ENCODE results near the gene PRIMPOL. TPM values are rescaled to one million over a fixed set of nuclear protein-coding genes. Genes with fewer than 3 reads are reported as not detected.

PRIMPOL gene
- total RNA-seq, 1 donor from 2014 or later, result 48.0 TPM

DNA sequence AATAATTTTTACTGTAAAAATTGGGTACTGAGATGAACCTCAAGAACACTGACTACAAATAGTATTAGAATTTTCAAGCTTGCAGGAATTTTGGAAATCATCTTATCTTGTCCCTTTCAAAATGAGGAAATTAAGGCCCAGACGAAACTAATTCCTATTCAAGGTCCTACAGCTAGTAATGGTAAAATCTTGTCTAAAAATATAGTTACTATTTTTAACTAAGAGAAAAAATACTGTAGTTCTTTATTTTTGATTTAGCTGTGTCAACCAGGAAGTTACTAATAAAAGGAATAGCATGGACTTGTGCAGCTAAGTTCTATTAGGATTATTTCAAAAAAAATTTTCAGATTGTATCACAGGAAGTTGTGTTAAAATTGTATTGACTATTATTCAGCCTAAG, 12.7 kb downstream of the PRIMPOL start:
- Histone ChIP-seq H3K9me3 (ENCODE audit: control insufficient read depth in 3 of 3, low read length in 3 of 3) (no peaks in the 10 kb centered on the region), H3K9ac (ENCODE audit: low read depth in 1 of 3, low read length in 3 of 3) (no peak overlapping the region), H3K4me3 (ENCODE audit: low read length in 3 of 3) (no peak overlapping the region), H3K27ac (ENCODE audit: low read depth, low read length) (no peak overlapping the region), H3K4me1 (ENCODE audit: control insufficient read depth in 3 of 3, insufficient read depth in 3 of 3, low read length in 3 of 3) (no peaks in the 10 kb centered on the region), H3K36me3 (ENCODE audit: control insufficient read depth in 3 of 3, insufficient read depth in 3 of 3, low read length in 3 of 3) (peaks cover 5 to 23% (median 19%) of the 10 kb centered on the region in 3 donors), H3K27me3 (ENCODE audit: control insufficient read depth in 3 of 3, insufficient read depth in 3 of 3, low read length in 3 of 3) (no peaks in the 10 kb centered on the region)

DNA sequence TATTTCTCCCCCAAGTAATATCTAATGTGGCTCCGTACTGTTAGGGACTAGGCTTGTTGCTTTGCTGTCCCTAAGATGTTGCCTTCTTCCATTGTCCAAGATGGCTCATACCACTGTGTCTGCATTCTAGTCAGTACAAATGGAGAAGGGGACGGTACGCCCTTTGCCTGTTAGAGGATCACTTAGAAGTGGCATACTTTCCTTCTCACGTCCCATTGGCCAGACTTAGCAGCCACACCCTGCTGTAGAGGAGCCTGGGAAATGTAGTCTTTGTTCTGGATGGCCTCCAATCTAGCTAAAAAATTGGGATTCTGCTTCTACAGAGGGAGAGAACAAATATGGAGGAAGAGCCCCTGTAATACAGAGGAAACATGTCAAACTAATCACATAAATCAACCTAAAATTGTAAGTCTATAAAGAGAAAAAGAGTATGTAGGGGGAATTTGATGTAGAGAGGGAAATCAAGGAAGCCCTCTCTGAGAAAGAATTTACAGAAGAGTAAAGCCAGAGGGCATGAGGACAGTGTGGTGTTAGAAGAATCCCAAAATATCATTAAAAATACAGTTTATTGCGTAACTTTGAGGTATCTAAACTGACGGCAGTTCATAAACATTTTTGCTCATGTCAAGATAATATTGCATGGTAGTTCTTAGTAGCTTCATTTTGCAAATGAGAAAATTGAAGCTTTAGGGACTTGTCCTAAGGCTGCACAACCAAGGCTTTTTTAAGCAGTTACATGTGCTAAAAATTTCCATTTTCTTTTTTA, 15.1 kb downstream of the PRIMPOL start:
- H3K4me3 ChIP-seq (ENCODE audit: low read length in 3 of 3), result no peak overlapping the region
- H3K27ac ChIP-seq (ENCODE audit: low read depth, low read length), result no peak overlapping the region
- peaks cover 0 to 4% (median 3%) of the 10 kb centered on the region in 3 donors for H3K4me1 ChIP-seq (ENCODE audit: control insufficient read depth in 3 of 3, insufficient read depth in 3 of 3, low read length in 3 of 3)
- no peaks in the 10 kb centered on the region for H3K27me3 ChIP-seq (ENCODE audit: control insufficient read depth in 3 of 3, insufficient read depth in 3 of 3, low read length in 3 of 3)
- no peaks in the 10 kb centered on the region for H3K9me3 ChIP-seq (ENCODE audit: control insufficient read depth in 3 of 3, low read length in 3 of 3)
- peaks cover 16 to 29% (median 26%) of the 10 kb centered on the region in 3 donors for H3K36me3 ChIP-seq (ENCODE audit: control insufficient read depth in 3 of 3, insufficient read depth in 3 of 3, low read length in 3 of 3)
- H3K9ac ChIP-seq (ENCODE audit: low read depth in 1 of 3, low read length in 3 of 3), result peak overlapping the region in 1 of 3 donors; percentile 47

DNA sequence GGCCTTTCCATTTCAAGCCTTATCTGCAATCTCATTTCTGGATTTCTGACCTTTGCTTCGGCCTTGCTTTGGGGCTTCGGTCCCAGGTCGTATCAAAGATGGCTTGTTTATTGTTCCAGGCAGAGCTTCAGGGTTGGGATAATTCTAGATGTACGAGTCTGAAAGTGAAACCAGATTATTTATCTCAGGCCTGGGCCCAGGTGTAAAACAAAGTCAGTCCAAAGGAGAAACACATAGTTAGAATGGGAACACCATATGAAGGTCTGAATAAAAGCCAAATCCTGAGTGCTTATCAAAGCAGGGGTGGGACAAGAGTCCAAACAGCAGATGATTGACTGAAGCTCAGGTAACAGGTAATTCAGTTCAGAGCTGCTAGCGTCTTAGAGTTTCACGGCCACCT, 17.1 kb downstream of the PRIMPOL start:
- Histone ChIP-seq H3K9me3 (ENCODE audit: control insufficient read depth in 3 of 3, low read length in 3 of 3) (no peaks in the 10 kb centered on the region), H3K27me3 (ENCODE audit: control insufficient read depth in 3 of 3, insufficient read depth in 3 of 3, low read length in 3 of 3) (no peaks in the 10 kb centered on the region), H3K4me3 (ENCODE audit: low read length in 3 of 3) (no peak overlapping the region), H3K36me3 (ENCODE audit: control insufficient read depth in 3 of 3, insufficient read depth in 3 of 3, low read length in 3 of 3) (peaks cover 19 to 25% (median 24%) of the 10 kb centered on the region in 3 donors), H3K9ac (ENCODE audit: low read depth in 1 of 3, low read length in 3 of 3) (no peak overlapping the region), H3K4me1 (ENCODE audit: control insufficient read depth in 3 of 3, insufficient read depth in 3 of 3, low read length in 3 of 3) (peaks cover 0 to 4% (median 3%) of the 10 kb centered on the region in 3 donors), H3K27ac (ENCODE audit: low read depth, low read length) (no peak overlapping the region)

- H3K27me3 ChIP-seq (ENCODE audit: control insufficient read depth in 3 of 3, insufficient read depth in 3 of 3, low read length in 3 of 3), result no peaks in the 10 kb centered on the region
- no peak overlapping the region for H3K4me3 ChIP-seq (ENCODE audit: low read length in 3 of 3)
- no peak overlapping the region for H3K9ac ChIP-seq (ENCODE audit: low read depth in 1 of 3, low read length in 3 of 3)
- H3K27ac ChIP-seq (ENCODE audit: low read depth, low read length), result no peak overlapping the region
- peaks cover 0 to 4% (median 3%) of the 10 kb centered on the region in 3 donors for H3K4me1 ChIP-seq (ENCODE audit: control insufficient read depth in 3 of 3, insufficient read depth in 3 of 3, low read length in 3 of 3)
- peaks cover 22 to 32% (median 31%) of the 10 kb centered on the region in 3 donors for H3K36me3 ChIP-seq (ENCODE audit: control insufficient read depth in 3 of 3, insufficient read depth in 3 of 3, low read length in 3 of 3)
- no peaks in the 10 kb centered on the region for H3K9me3 ChIP-seq (ENCODE audit: control insufficient read depth in 3 of 3, low read length in 3 of 3)
Observed at GRCh38 chr4:184668096-184668495, 18.6 kb downstream of the PRIMPOL start.

DNA sequence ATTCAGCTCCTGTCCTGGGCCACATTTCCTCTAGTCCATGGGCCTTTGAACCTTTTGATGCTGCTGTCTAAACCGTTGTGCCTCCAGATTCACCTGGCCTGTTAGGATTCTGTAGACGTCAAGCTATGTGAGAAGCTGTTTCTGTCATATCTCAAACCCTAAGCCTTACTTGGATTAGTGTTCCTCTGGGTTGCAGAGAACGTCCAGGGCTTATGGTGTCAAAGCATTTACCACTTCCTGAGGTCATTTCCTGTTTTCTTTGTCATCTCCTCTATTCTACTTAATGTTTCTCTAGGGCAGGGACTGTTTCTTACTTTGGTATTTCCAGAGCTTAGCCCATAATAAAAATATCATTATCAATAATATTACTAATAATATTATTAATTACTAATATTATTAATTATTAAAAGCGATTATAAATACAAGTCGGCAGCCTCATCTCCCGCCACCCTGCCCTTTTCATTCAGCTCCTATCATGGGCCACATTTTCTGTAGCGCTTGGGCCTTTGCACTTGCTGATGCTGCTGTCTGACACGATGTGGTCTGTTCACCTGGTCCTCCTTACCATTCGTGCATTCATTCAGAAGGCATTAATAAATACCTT, 19.1 kb downstream of the PRIMPOL start:
- H3K36me3 ChIP-seq (ENCODE audit: control insufficient read depth in 3 of 3, insufficient read depth in 3 of 3, low read length in 3 of 3), result peaks cover 23 to 33% (median 31%) of the 10 kb centered on the region in 3 donors
- peaks cover 0 to 4% (median 3%) of the 10 kb centered on the region in 3 donors for H3K4me1 ChIP-seq (ENCODE audit: control insufficient read depth in 3 of 3, insufficient read depth in 3 of 3, low read length in 3 of 3)
- no peaks in the 10 kb centered on the region for H3K9me3 ChIP-seq (ENCODE audit: control insufficient read depth in 3 of 3, low read length in 3 of 3)
- no peak overlapping the region for H3K9ac ChIP-seq (ENCODE audit: low read depth in 1 of 3, low read length in 3 of 3)
- no peak overlapping the region for H3K27ac ChIP-seq (ENCODE audit: low read depth, low read length)
- no peak overlapping the region for H3K4me3 ChIP-seq (ENCODE audit: low read length in 3 of 3)
- no peaks in the 10 kb centered on the region for H3K27me3 ChIP-seq (ENCODE audit: control insufficient read depth in 3 of 3, insufficient read depth in 3 of 3, low read length in 3 of 3)

- Histone ChIP-seq H3K4me1 (ENCODE audit: control insufficient read depth in 3 of 3, insufficient read depth in 3 of 3, low read length in 3 of 3) (peaks cover 0 to 4% (median 3%) of the 10 kb centered on the region in 3 donors), H3K27ac (ENCODE audit: low read depth, low read length) (no peak overlapping the region), H3K36me3 (ENCODE audit: control insufficient read depth in 3 of 3, insufficient read depth in 3 of 3, low read length in 3 of 3) (peaks cover 28 to 38% (median 34%) of the 10 kb centered on the region in 3 donors), H3K9me3 (ENCODE audit: control insufficient read depth in 3 of 3, low read length in 3 of 3) (no peaks in the 10 kb centered on the region), H3K4me3 (ENCODE audit: low read length in 3 of 3) (no peak overlapping the region), H3K27me3 (ENCODE audit: control insufficient read depth in 3 of 3, insufficient read depth in 3 of 3, low read length in 3 of 3) (no peaks in the 10 kb centered on the region), H3K9ac (ENCODE audit: low read depth in 1 of 3, low read length in 3 of 3) (peak overlapping the region in 1 of 3 donors; percentile 11)
Observed at GRCh38 chr4:184669251-184669650, 19.7 kb downstream of the PRIMPOL start.

DNA sequence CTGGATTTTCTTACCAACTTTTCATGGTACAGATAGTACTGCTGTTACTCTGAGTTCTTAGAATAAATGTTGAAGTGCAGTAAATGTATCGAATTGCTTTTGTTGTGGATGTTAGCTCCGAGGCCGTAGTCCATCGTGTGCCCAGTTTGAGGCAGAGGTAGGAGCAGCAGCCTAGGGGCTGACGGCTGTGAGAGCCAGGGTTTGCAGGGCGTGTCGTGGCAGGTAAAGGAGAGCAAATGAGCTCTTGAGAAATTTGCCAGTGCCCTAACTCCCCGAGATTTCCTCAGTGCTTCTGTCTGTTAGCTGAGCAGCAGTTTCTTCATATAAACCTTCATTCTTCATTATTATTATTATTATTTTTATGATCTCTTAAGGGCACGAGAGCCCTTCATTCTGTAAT, 21.6 kb downstream of the PRIMPOL start:
- H3K27ac ChIP-seq (ENCODE audit: low read depth, low read length), result no peak overlapping the region
- no peaks in the 10 kb centered on the region for H3K9me3 ChIP-seq (ENCODE audit: control insufficient read depth in 3 of 3, low read length in 3 of 3)
- H3K4me3 ChIP-seq (ENCODE audit: low read length in 3 of 3), result no peak overlapping the region
- no peaks in the 10 kb centered on the region for H3K27me3 ChIP-seq (ENCODE audit: control insufficient read depth in 3 of 3, insufficient read depth in 3 of 3, low read length in 3 of 3)
- peaks cover 0 to 4% (median 3%) of the 10 kb centered on the region in 3 donors for H3K4me1 ChIP-seq (ENCODE audit: control insufficient read depth in 3 of 3, insufficient read depth in 3 of 3, low read length in 3 of 3)
- peaks cover 30 to 43% (median 40%) of the 10 kb centered on the region in 3 donors for H3K36me3 ChIP-seq (ENCODE audit: control insufficient read depth in 3 of 3, insufficient read depth in 3 of 3, low read length in 3 of 3)
- H3K9ac ChIP-seq (ENCODE audit: low read depth in 1 of 3, low read length in 3 of 3), result no peak overlapping the region

DNA sequence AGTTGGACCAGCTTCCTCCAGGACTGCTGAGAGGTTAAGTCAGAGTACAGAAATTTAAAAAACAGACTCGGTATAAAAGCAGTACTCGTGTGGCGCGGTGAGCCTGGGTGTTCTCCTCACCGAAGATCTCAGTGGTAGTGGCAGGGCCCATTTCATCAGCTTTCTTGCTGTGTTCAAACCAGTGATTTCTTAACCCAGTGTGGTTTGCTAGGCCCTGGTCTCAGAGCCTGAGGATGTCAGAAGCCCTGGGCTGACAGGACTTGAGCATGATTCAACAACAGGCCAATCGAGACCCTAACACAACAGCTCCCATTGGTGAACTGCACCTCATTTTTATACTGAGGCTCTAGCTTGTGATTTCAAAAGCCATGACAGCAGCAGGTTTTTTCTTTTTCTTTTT, 23.2 kb downstream of the PRIMPOL start:
- Histone ChIP-seq H3K27me3 (ENCODE audit: control insufficient read depth in 3 of 3, insufficient read depth in 3 of 3, low read length in 3 of 3) (no peaks in the 10 kb centered on the region), H3K4me1 (ENCODE audit: control insufficient read depth in 3 of 3, insufficient read depth in 3 of 3, low read length in 3 of 3) (peaks cover 0 to 4% (median 3%) of the 10 kb centered on the region in 3 donors), H3K9ac (ENCODE audit: low read depth in 1 of 3, low read length in 3 of 3) (no peak overlapping the region), H3K9me3 (ENCODE audit: control insufficient read depth in 3 of 3, low read length in 3 of 3) (no peaks in the 10 kb centered on the region), H3K27ac (ENCODE audit: low read depth, low read length) (no peak overlapping the region), H3K4me3 (ENCODE audit: low read length in 3 of 3) (no peak overlapping the region), H3K36me3 (ENCODE audit: control insufficient read depth in 3 of 3, insufficient read depth in 3 of 3, low read length in 3 of 3) (peaks cover 25 to 34% (median 32%) of the 10 kb centered on the region in 3 donors)

DNA sequence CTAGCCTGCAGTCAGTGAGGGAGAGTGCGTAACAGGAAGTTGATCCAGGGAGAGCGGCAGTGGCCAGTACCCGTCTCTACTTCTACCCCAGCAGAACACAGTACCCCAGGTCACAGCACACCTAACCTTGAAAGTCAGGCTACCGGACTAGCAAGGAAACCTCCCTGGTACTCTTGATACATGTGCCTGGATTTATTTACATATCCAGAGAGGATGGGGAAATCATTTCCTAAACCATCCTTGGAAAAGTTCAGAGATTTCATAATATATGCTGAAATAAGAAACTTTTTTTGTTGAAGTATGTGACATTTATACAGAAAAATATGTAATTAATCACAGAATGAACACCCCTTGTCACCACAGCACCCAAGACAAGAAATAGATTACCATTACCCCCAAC, 24.5 kb downstream of the PRIMPOL start:
- H3K27ac ChIP-seq (ENCODE audit: low read depth, low read length), result no peak overlapping the region
- peaks cover 17 to 27% (median 24%) of the 10 kb centered on the region in 3 donors for H3K36me3 ChIP-seq (ENCODE audit: control insufficient read depth in 3 of 3, insufficient read depth in 3 of 3, low read length in 3 of 3)
- no peaks in the 10 kb centered on the region for H3K27me3 ChIP-seq (ENCODE audit: control insufficient read depth in 3 of 3, insufficient read depth in 3 of 3, low read length in 3 of 3)
- no peak overlapping the region for H3K9ac ChIP-seq (ENCODE audit: low read depth in 1 of 3, low read length in 3 of 3)
- H3K4me1 ChIP-seq (ENCODE audit: control insufficient read depth in 3 of 3, insufficient read depth in 3 of 3, low read length in 3 of 3), result peaks cover 0 to 4% (median 3%) of the 10 kb centered on the region in 3 donors
- H3K4me3 ChIP-seq (ENCODE audit: low read length in 3 of 3), result no peak overlapping the region
- H3K9me3 ChIP-seq (ENCODE audit: control insufficient read depth in 3 of 3, low read length in 3 of 3), result no peaks in the 10 kb centered on the region

GRCh38 chr4:184675018-184675417, 25.5 kb downstream of the PRIMPOL start:
- Histone ChIP-seq H3K4me3 (ENCODE audit: low read length in 3 of 3) (no peak overlapping the region), H3K4me1 (ENCODE audit: control insufficient read depth in 3 of 3, insufficient read depth in 3 of 3, low read length in 3 of 3) (no peaks in the 10 kb centered on the region), H3K36me3 (ENCODE audit: control insufficient read depth in 3 of 3, insufficient read depth in 3 of 3, low read length in 3 of 3) (peaks cover 15 to 24% (median 21%) of the 10 kb centered on the region in 3 donors), H3K9ac (ENCODE audit: low read depth in 1 of 3, low read length in 3 of 3) (no peak overlapping the region), H3K9me3 (ENCODE audit: control insufficient read depth in 3 of 3, low read length in 3 of 3) (no peaks in the 10 kb centered on the region), H3K27ac (ENCODE audit: low read depth, low read length) (no peak overlapping the region), H3K27me3 (ENCODE audit: control insufficient read depth in 3 of 3, insufficient read depth in 3 of 3, low read length in 3 of 3) (no peaks in the 10 kb centered on the region)

Data from skeletal muscle tissue (tissue), 4 donors.